HG03108 (cell line): ENCODE results near the gene SLC13A1.
"Not testable (repeated sequence)": the region's sequence is repeated elsewhere in the genome, so short reads cannot be mapped to it uniquely, and the experiment has no call there.

ENCODE experiments used
- ATAC-seq: cut with Tn5 transposase; IDR thresholded peaks from one replicate; pipeline ENCODE4 v1.9.1; 2021; ENCODE audit warnings: moderate library complexity; ENCODE audit not compliant: unreplicated experiment

SLC13A1 gene

GRCh38 chr7:123131140-123131539, 68.6 kb downstream of the SLC13A1 start:
- no peak for ATAC-seq

- no peak for ATAC-seq
Observed at GRCh38 chr7:123126691-123127090, 73.1 kb downstream of the SLC13A1 start.

GRCh38 chr7:123126171-123126570, 73.6 kb downstream of the SLC13A1 start:
- ATAC-seq = no peak

DNA sequence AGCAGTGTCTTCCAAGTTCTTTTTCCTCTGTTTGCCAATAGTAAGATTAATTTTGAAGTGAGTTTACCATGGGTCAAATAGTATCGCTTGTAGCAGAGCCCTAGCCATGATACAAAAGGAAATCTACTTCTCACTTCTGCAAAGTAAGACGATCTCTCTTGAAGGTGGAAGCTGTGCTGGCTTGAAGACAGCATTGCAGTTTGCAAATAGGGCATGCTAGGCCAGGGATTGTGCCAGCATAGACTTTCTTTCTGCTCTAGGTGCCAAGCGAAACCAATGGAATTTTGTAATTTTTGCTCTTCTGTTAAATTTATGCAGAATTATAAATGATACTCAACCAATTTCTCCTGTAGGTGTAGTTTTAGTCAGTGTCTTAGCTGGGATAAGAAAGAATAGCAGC, 74.5 kb downstream of the SLC13A1 start:
- ATAC-seq = no peak

GRCh38 chr7:123122916-123123315, 76.9 kb downstream of the SLC13A1 start:
- ATAC-seq = no peak

GRCh38 chr7:123120286-123120685, 79.5 kb downstream of the SLC13A1 start:
- ATAC-seq = no peak

DNA sequence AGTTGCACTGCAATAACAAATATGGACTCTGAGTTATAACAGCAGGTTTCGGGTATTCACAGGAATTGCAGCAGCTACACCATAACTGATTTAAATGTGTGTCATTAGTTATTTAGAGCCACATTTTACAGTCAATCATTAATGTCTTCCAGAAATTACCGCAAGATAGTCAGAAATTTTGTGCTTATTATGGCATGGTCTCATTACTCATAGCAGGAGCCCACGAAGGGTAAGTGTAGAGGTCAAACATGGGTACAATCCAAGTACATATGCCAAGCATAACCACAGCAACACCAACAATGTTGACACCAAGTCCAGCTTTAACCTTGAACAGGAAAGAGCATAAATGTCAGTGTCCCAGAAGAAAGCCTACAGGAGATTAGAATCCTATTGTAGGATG, 84.4 kb downstream of the SLC13A1 start:
- no peak for ATAC-seq

- ATAC-seq = no peak
Observed at GRCh38 chr7:123114288-123114687, 85.5 kb downstream of the SLC13A1 start.

GRCh38 chr7:123112833-123113232, 86.9 kb downstream of the SLC13A1 start:
- ATAC-seq = no peak

- ATAC-seq = no peak
Observed at GRCh38 chr7:123099712-123100111, 100.1 kb downstream of the SLC13A1 start.

DNA sequence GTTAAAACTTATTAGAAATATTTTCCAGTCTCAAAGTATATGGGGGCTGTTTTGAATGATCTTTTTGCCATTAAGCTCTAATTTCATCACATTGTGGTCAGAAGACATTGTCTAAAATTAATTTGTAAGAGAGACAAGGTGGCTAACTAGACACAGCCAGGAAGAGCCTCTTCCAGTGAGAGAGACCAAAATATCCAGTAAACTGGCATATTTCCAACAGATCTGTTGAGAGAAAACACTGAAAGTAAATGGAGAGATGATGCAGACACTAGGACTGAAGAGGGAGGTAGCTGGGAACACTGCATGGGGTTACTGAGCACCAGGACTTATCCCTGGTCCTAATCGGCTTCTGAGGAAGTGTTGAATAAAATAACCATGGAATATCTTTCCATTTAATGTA, 102.8 kb downstream of the SLC13A1 start:
- no peak for ATAC-seq

GRCh38 chr7:123096434-123096833, 103.3 kb downstream of the SLC13A1 start:
- no peak for ATAC-seq

GRCh38 chr7:123090456-123090855, 109.3 kb downstream of the SLC13A1 start:
- no peak for ATAC-seq

DNA sequence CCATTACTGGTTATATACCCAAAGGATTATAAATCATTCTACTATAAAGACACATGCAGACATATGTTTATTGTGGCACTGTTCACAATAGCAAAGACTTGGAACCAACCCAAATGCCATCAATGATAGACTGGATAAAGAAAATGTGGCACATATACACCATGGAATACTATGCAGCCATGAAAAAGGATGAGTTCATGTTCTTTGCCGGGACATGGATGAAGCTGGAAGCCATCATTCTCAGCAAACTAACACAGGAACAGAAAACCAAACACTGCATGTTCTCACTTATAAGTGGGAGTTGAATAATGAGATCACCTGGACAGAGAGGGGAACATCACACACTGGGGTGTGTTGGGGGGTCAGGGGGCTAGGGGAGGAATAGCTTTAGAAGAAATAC, 112.9 kb downstream of the SLC13A1 start:
- ATAC-seq = not testable (repeated sequence)

- ATAC-seq = not testable (repeated sequence)
Observed at GRCh38 chr7:123084861-123085260, 114.9 kb downstream of the SLC13A1 start.

GRCh38 chr7:123079021-123079420, 120.7 kb downstream of the SLC13A1 start:
- ATAC-seq = no peak

GRCh38 chr7:123075838-123076467, 123.8 kb downstream of the SLC13A1 start:
- no peak for ATAC-seq

- no peak for ATAC-seq
Observed at GRCh38 chr7:123070702-123071286, 129.0 kb downstream of the SLC13A1 start.

DNA sequence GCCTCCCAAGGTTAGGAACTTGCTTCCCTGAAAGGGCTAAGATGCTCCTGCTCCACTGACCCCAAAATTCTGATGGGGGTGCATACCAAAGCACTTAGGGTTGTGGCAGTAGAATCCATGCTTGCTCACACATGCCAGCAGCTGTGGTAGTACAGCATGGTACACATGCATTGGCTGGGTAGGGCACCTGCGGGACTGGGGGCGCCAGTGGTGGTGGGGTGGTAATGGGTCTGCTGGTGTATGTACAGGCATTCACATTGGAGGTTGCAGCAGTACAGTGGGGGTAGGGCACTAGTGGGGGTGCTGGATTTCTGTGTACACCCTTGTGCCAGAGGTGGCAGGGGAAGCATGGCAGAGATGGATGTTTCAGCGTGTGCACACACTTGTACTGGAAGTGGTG, 132.0 kb downstream of the SLC13A1 start:
- ATAC-seq = no peak
